Raji (cell line): ENCODE data around the gene HOXB1.

Experiments used
- POLR2A ChIP-seq: IDR thresholded peaks from 2 replicates; pipeline ENCODE4 v1.6.1; 2011; ENCODE audit warnings: low read depth, low read length, control low read depth; ENCODE audit not compliant: insufficient read depth

HOXB1 gene

DNA sequence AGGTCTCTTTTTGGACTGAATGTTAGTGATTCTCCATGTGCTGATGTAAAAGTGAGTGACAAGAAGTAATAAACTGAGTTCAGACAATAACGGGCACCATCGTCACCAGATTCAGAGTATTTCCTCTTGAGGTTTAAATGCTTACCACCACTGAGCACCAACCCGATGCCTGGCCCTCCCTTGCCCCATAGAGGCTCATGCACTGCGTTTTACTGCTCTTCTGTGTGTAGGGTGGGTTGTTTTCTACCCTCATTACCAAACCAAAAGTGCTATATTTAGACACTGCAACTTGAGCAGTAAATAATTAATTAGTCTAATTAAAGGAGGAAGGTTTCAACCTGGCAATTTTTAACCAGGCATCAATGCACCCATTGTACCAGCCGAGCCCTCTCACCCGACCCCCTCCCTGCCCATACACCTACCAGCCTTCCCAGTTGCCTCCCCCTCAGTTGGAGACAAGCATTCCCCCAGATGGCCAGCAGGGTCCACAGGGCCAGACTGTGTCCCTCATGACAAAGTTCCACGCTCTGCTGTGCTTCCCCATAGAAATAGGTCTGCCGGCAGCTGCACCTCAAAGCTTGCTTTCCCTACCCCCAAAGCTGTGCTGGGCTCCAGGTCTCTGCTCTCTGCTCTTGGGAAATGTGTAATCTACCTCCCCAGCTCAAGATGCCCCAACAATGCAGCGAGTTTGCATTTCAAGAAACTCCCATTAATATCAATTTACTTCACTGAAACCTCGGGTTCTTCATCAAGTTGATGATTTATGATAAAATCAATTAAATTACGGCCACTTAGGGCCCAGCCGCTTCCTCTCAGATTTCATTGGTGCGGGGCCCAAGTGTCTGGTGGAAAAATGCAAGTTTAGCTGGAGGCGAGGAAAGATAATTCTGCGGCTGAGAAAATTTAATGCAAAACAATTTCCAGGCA lies 31.3 kb upstream of the HOXB1 start:
- no peak for TF ChIP-seq POLR2A

DNA sequence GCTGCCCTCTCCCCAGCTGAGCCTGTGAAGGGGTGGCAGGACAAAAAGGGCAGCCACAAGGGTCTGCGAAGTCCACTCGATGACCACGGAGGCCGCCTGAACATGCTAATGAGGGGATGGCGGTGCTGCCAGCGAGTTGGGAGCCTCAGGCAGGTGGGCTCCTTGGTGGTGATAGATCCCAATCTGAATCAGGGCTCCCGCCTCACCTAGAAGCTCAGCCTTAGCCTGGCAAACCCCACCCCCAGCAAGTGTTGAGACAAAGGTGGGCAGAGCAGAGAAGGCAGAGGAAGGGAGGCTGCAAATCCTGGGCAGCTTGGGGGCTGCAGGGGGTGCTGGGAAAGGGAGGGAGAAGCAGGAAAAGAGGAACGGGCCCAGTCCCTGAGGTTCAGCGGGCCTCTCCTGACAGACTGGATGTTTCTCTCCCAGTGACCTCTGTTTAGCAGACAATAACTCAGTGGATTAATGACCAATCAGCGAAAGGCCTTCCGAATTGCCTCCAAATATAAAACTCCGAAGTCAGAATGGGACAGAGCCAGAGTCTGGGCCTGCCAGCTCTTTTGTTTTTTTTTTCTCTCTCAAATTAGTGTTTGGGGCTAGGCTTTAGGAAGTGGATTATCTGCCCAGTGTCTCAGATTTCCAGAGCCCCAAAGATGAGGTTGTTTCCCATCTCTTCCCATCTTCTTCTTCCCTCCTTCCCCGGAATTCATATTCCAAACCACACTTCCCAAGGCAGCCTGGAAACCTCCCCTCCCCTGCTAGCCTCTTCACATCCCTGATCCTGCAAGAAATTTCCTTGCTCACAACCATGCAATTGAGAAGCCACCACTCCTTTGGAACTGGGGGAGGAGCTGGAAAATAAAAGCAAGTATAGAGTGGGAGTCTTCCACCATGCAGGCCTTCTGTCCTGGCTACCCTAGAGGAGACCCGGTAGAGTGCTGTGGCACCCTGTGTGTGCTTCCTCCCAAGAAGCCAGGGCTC lies 29.3 kb upstream of the HOXB1 start:
- TF ChIP-seq POLR2A: no peak

DNA sequence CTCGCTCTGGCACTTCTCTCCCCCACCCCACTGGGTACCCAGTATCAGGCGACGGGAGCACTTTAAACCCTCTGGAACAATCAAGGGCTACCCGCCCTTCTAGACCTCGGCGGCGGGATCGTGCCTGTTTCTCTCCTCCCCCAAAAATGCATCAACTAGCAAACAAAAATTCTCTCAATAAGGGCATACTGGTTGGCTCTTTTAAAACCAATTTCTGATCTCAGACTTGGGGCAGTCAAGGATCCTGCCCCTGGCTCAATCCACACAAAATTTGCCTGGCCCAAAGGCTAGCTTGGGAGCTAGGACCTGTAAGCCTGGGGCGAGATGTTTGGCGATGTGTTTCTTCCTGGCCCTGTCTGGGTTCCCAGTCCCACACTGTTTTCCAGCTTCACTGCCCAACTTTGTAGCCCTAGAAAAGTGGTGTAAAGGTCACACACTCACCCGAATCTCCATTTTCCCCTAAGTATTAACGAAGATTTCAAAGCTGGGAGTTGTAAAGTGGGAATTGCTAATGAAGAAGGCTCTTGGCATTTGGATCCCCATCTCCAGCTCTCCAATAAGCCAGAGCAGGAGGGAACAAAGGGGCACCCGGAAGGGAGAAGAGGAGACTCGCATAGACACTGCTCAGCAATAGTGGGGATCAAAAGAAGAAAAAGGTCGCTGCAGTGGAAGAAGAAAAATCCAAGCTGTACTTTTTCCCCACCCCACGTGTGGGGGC lies 28.5 kb upstream of the HOXB1 start:
- TF ChIP-seq POLR2A: no peak

DNA sequence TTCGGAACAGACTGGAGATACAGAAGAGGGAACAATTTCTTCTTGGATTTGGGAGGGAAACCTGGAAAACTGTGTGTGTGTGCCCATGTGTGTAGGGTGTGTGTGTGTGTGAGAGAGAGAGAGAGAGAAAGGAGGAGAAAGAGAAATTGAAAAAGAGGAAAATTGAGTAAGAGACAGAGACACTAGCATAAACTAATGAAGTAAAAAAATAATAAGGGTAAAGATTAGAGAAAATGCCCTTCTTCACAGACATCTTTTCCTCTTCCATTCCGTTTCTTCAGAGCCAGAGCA lies 28.0 kb upstream of the HOXB1 start:
- TF ChIP-seq POLR2A: no peak

DNA sequence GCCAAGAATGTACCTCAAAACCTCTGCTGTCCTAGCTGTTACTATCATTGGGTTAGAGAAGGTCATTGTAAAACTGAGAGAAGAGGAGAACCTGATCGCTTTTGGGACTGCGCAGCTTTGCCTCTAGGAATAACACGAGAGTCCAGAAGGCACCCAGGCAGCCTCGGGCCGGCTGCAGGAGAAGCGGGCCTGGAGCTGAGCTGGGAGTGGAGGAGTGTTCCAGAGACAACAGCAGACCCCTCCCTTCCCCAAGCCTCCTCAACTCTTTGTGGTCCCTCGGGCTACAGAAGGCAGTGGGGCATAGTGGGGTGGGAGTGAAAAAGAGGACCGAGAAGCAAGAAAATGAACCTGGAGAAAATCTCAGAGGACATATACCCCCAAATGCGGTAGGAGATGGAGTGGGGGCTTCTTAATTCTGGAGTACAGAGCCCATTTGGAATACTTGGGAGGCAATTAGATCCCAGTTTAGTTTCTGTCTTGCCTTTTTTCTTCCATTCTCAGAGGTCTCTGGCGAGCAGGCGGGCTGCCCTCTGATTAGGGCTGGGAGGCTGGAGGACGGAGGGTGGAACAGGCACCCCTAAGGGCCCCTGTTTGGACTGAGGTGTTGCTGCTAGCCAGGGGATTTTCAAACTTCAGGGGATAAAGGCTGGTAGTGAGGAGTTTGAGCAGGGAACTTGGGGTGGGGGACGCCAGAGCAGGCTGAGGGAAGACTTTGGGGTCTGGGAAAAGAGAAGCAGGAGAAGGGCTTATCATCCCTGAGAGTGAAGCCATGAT lies 27.4 kb upstream of the HOXB1 start:
- TF ChIP-seq POLR2A: no peak

DNA sequence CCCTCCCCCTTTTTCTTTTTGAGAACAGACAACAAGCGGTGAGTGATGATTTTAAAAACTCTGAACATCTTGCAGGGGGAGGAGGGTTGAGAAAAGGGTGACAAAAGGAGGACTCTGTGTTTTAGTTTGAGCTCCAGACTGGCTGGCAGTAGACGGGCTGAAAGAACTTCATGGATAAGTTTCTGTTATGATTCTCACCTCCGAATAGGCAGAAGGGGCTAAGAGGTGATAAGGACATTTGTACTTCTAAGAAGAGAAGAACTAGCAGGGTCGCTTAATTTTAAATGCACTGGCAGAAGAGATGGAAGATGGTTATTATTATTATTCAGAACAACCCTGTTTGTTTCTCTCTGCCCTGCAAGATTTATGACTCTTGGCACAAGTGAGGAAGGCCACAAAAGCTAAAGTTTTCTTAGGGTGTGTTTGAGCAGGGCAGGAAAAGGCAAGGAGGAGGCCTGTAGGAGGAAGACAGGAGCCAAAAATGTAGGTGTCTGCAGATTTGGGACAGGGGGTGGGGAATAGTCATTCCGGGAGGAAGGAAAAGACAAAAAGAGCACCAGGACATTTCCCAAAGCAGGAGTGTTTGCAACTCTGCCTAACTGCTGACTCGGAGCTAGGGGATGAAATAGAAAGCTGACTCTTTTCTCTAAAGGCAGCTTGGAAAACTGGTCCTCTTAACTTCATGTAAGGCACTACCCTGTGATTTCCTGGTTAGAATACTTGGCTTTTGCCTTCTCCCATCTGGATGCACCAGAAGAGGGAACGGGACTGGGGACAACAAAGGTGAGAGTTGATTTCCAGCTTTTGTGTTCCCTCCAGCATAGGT lies 26.0 kb upstream of the HOXB1 start:
- no peak for TF ChIP-seq POLR2A

DNA sequence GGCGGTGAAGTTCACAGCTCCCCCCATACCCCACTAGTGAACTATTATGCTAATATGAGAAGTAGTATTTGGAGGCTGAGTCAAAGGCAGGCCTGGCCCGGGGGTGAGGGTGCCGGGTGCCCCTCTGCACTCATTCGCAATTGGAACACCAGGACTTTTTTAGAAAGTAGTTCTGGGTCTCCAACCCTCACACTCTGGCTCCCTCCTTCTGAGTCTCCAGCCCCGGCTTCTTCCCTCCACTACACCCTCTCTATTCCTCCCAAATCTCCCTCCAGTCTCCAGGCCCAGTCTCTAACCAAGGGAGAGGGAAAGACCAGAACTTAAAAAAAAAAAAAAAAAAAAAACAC lies 25.4 kb upstream of the HOXB1 start:
- TF ChIP-seq POLR2A: no peak

DNA sequence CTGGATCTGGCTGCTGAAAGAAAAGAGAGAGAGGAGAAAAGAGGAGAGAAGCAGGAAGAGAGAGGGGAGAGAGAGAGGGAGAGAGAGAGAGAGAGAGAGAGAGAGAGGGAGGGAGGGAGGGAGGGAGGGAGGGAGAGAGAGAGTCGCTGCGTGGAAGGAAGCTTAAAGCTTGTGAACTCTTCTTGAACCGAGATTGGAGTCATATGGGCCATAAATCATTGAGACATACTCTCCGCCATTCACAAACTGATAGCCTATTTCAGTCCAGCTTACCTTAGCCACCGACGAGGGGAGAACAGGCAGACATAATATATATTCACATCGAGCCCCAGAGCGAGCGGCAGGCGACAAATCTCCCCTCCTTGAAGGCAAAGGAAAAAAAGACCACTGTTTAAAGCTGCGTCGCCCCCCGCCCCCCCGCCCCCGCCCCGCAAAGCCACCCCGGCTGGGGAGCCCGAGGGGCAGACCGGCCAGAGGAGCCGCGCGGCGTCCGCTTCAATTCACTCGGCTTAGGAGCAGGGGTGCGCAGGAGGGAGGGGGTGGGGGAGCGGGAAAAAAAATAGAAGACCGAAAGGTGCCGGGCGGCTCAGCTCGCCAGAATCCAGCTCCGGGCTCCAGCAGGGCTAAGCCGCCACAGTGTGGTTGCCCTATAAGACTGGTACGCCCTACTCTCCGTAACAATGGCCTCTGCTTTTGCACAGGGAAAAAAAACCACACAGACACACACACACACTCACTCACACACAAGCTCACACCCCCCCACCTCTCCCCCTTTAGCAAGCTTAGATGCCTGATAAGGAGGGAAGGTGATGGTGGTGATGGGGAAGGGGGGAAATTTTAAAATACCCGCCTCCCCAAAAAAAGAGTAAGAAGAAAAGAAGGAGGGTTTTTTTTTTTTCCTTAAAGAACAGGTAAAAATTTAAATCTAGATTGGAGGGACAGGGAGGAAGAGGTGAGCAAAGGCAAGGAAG lies 24.7 kb upstream of the HOXB1 start:
- TF ChIP-seq POLR2A: no peak

DNA sequence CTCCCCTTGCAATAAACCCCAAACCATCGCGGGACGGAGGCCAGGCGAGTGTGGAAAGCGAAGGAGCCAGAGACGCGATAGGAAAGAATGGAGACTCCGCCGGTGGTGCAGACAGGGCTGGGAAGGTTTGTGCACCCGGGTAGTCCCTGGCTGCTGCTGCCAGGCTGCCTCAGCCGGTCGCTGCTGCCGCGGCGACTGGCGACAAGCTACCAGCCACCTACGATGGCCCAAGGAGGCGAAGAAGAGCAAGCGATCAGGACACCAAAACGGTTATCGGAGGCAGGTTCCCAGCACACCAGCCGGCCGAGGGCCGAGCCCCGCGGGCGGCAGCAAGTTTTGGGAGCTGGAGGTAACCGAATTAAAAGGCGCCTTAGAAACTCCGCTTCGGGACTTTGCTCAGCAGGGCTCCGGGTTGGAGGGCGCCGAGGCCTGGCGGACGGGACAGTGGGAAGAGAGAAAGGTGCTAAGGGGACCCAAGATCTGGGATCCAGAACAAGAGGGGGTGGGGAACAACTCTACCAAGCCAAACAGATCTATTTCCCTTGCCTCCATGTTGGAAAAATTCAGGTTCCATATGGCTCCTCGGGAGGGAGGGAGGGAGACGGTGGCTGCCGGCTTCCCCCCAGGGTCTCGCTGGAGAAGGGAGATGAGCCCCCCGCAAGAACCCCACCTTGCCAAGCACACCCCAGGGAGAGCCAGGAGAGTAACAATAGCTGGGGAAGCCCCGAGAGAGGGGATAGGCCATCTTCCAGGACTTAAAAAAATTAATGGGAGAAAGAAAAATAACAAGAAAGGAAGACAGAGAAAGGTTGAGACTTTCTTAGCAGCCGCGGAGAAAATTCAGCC lies 23.8 kb upstream of the HOXB1 start:
- TF ChIP-seq POLR2A: no peak

DNA sequence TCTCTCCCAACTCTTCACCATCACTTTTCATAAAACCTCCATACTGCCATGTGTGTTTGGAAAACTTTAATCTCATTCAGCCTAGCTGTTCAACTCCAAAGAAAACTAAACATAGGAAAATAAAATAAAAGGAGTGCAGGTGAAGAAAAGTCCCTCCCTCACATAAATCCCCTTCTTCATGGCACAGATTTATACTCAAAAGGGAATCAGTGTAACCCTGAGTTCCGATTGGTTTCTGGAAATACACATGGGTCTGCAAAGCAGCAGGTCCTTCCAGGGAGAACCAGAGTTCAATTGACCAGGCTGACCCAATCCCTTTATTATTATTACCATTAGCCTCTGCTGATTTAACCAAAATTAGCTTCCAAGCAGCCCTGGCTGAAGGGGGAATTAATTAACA lies 23.0 kb upstream of the HOXB1 start:
- TF ChIP-seq POLR2A: no peak

DNA sequence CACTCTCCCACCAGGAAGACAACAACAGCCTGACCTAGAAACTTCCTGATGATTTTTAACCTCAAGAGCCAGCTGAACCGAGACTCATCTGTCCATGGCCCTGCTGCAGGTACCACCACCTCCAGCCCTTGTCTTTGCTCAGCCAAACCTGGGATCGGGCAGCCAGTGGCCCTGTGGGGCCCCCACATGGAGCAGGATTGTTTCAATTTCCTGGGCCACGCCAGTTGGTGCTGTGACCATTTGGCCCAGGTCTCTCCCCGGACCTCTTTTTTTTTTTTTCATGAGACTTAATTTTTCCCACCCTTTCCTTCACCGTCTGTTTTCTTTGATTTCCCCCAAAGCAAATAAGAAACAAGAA lies 22.4 kb upstream of the HOXB1 start:
- no peak for TF ChIP-seq POLR2A

DNA sequence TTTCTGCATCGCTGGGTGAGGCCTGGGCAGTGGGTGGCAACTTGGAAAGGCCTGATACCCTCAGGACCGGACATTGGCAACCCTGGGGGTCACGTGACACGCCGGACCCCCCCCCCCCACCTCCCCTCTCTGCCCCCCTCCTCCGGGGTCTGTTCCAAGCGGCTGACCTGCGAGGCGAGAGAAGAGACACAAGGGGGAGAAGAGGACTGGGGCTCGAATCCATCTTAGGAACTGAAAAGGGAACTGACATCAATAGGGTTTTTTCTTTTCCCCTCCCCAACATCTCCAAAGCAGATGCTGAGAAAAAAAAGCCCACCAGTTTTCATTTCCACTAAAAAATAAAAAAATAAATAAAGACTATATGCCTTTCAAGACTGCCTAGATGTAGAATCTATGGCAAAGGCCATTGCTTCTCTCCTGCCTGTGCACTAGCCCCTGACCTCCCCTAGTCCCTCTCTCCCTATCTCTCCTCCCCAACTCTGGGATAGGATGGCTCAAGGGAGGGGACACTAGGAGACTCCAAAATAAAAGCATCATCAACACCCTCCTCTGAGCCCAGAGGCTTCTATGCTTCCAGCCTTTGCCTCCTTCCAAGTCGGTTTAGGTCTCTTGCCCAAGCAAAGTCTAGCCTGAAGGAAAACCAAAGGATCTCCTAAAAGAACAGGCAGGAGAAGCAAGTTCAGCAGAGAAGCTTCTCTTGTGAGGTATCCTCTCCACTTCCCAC lies 21.8 kb upstream of the HOXB1 start:
- no peak for TF ChIP-seq POLR2A
